Astrocyte of the spinal cord (primary cell): ENCODE measurements around the gene XG.
"Not testable (repeated sequence)": the region's sequence is repeated elsewhere in the genome, so short reads cannot be mapped to it uniquely, and the experiment has no call there.

Experiments used
- DNase-seq: peaks from one replicate; pipeline ENCODE4 v3.0.0; 2011; ENCODE audit warnings: low read depth, low spot score
- H3K4me3 ChIP-seq: 2 replicates; pipeline ENCODE4 v1.5.1; 2011; ENCODE audit warnings: low read depth, mild to moderate bottlenecking, low read length, moderate library complexity
- in situ Hi-C: cut with HindIII; loops from 2 replicates; pipeline ENCODE4 v1.10.0; 2017; ENCODE audit warnings: low sequenced_read_pairs
- TF ChIP-seq, protein P1 (sequence below): IDR thresholded peaks from 2 replicates; pipeline ENCODE4 v1.5.1; 2012; ENCODE audit warnings: low read depth, mild to moderate bottlenecking, low read length, inconsistent platforms

Gene XG

DNA sequence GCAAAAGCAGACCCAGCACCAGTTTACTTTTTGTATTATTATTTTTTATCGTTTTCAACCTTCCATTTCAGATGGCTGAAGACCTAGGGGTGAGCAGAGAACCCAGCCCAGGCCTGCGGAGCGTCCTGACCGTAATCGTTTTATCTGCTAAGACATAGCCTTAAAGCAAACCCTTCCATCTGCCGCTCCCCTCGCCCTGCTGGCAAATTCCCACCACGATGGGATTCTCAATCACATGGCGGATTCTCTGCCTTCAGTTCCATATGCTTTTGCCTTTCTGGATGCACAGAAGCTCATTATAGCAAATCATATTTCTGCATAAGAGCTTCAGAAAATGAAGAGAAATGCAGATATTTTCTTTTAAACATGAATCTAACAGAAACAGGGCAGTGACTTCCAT, 18.6 kb upstream of the XG start:
- TF ChIP-seq, protein P1, sequence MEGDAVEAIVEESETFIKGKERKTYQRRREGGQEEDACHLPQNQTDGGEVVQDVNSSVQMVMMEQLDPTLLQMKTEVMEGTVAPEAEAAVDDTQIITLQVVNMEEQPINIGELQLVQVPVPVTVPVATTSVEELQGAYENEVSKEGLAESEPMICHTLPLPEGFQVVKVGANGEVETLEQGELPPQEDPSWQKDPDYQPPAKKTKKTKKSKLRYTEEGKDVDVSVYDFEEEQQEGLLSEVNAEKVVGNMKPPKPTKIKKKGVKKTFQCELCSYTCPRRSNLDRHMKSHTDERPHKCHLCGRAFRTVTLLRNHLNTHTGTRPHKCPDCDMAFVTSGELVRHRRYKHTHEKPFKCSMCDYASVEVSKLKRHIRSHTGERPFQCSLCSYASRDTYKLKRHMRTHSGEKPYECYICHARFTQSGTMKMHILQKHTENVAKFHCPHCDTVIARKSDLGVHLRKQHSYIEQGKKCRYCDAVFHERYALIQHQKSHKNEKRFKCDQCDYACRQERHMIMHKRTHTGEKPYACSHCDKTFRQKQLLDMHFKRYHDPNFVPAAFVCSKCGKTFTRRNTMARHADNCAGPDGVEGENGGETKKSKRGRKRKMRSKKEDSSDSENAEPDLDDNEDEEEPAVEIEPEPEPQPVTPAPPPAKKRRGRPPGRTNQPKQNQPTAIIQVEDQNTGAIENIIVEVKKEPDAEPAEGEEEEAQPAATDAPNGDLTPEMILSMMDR, result no peak
- no peak overlapping the region for H3K4me3 ChIP-seq
- DNase-seq, result no peak
- in situ Hi-C loops, result no loop called here

DNA sequence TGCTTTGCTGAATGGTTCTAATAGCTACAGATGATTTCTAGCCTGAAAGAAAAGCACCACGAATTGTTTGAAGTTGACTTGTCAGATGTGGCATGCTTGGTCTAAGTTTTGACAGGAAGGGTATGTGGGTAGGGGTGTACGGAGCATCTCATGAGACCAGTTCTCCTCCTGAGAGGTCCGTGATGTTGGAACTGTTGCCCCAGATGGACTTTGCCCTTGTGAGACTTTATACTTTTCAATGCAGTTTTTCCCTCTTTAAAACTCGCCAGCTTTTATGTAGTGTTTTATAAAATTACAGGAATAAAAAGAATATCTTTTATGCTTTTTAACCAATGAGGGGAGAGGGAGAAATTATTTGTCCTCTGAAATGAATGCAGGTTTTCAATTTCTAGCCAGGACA, 16.6 kb upstream of the XG start:
- DNase-seq, result no peak
- TF ChIP-seq, protein P1, result no peak
- no peak overlapping the region for H3K4me3 ChIP-seq
- in situ Hi-C loops, result no loop called here

DNA sequence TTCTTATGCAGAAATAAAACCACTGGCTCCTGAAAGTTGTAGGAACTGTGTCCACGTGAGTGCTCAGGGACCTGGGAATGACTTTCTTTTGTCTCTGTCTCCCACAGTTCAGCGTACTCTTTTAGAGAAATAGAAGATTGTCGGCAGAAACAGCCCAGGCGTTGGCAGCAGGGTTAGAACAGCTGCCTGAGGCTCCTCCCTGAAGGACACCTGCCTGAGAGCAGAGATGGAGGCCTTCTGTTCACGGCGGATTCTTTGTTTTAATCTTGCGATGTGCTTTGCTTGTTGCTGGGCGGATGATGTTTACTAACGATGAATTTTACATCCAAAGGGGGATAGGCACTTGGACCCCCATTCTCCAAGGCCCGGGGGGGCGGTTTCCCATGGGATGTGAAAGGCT, 11.2 kb upstream of the XG start:
- in situ Hi-C loops, result no loop called here
- H3K4me3 ChIP-seq, result no peak overlapping the region
- no peak for DNase-seq
- TF ChIP-seq, protein P1, result no peak

DNA sequence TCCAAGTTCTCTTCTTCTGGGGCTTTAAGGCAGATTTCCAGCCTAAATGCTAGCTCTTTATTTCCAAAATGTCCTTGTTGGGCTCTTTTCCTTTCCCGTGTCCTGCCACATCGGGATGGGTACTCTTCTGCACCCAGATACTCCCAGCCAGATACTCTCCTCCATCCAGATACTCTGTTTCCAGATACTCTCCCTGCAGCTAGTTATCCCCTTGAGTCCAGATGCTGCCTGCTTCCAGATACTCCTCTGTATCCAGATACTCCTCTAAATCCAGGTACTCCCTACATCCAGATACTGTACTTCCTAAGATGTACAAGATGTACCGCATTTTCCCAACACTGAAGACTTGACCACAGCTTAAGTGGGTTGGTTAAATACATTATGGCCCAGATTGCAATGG, 10.5 kb upstream of the XG start:
- in situ Hi-C loops, result no loop called here
- TF ChIP-seq, protein P1, result no peak
- no peak for DNase-seq

DNA sequence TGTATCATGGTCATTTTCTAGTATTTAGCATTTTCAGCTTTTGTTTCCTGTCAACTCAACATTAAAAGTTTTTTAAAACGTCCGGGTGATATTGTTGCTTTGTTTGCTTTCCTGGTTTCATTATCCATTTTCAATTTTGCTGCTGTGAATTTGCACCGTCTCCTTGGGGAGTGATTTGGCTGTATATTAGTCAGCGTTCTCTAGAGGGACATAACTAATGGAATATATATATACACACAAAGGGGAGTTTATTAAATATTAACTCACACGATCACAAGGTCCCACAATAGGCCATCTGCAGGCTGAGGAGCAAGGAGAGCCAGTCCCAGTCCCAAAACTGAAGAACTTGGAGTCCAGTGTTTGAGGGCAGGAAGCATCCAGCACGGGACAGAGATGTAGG, 5.6 kb upstream of the XG start:
- DNase-seq, result not testable (repeated sequence)

More for the DNA sequence above, 10.5 kb upstream of the XG start:
- H3K4me3 ChIP-seq, result no peak overlapping the region

DNA sequence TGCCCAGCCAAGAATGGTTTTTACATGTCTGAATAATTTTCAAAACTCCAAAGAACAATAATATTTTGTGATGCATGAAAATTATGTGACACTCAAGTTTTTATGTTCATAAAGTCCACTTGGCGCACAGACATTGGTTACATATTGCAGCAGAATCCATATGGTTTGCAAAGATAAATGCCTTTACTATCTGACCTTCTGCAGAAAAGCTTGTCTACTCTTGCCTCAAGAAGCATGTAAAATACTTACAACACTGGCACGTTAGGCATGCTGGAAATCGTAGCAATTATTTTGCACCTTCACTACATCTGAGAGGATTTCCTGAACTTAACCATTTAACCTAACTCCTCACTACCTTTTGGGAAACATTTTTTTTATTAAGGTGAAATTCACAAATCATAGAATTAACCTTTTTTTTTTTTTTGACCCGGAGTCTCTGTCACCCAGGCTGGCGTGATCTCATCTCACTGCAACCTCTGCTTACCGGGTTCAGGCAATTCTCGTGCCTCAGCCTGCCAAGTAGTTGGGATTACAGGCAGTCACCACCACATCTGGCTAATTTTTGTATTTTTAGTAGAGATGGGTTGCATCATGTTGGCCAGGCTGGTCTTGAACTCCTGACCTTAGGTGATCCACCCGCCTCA, 3.5 kb upstream of the XG start:
- TF ChIP-seq, protein P1, result no peak
- H3K4me3 ChIP-seq, result no peak overlapping the region
- in situ Hi-C loops, result no loop called here
- DNase-seq, result no peak

More for the DNA sequence above, 5.6 kb upstream of the XG start:
- in situ Hi-C loops, H3K4me3 ChIP-seq: not testable (repeated sequence)

DNA sequence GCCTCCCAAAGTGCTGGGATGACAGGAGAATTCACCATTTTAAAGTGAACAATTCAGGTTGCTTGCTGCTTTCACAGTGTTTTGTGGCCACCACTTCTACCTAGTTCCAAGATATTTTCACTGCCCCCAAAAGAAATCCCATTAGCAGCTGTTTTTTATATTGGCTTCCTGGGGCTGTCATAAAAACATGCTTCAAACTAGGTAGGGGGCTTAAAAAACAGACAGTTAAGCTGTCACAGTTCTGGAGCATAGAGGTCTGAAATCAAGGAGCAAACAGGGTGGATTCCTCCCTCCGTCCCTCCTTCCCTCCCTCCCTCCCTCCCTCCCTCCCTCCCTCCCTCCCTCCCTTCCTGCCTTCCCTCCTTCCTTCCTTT, 3.0 kb upstream of the XG start:
- H3K4me3 ChIP-seq, result no peak overlapping the region
- no peak for DNase-seq
- in situ Hi-C loops, result no loop called here
- TF ChIP-seq, protein P1, result no peak
